Activated CD4-positive, alpha-beta T cell treated with anti-CD3 and anti-CD28 coated beads for 36 hours (primary cell): ENCODE measurements around the gene LNP1. TPM values are rescaled to one million over a fixed set of nuclear protein-coding genes. Genes with fewer than 3 reads are reported as not detected.

Source experiments
- total RNA-seq, 2 experiments: library from RNA; stranded (reverse); gene quantifications; one replicate each; pipeline ENCODE4 v1.2.3, GENCODE V29; 2021

LNP1 gene
- total RNA-seq, 2 experiments from 2014 or later: 1.7 TPM

Other genes with a start within 250 kb of the LNP1 start
- 10 to 100 TPM; 17.6 to 19.4 TPM for gene TBC1D23, start 140.5 kb upstream of the LNP1 start, total RNA-seq
- gene NIT2, start 66.8 kb upstream of the LNP1 start, total RNA-seq: 10 to 100 TPM; 59.1 to 70.8 TPM
- gene TOMM70, start 450 bp upstream of the LNP1 start, total RNA-seq: 10 to 100 TPM; 54.0 to 54.1 TPM
- gene TMEM45A, start 91.1 kb downstream of the LNP1 start, total RNA-seq: 1 to 10 TPM; 2.2 to 3.1 TPM
- not detected for gene ADGRG7, start 208.1 kb downstream of the LNP1 start, total RNA-seq